IPS DF 6.9 (cell line): Measurements from ENCODE around the gene MIER2.

Source experiments
- DNase-seq: peaks from one replicate; pipeline ENCODE4 v3.0.0-alpha.2; 2013; ENCODE audit warnings: low read depth, low spot score
- H3K27ac ChIP-seq: one replicate; pipeline ENCODE4 v1.5.1; 2013; ENCODE audit warnings: low read length, control low read depth
- H3K27me3 ChIP-seq: 2 replicates; pipeline ENCODE4 v1.6.1; 2013; ENCODE audit warnings: mild to moderate bottlenecking, low read length; ENCODE audit not compliant: control insufficient read depth, insufficient read depth
- H3K36me3 ChIP-seq: 2 replicates; pipeline ENCODE4 v1.6.1; 2013; ENCODE audit warnings: low read length; ENCODE audit not compliant: control insufficient read depth, insufficient read depth
- H3K4me1 ChIP-seq: 2 replicates; pipeline ENCODE4 v1.6.1; 2013; ENCODE audit warnings: low read length; ENCODE audit not compliant: control insufficient read depth, insufficient read depth
- H3K4me3 ChIP-seq: 2 replicates; pipeline ENCODE4 v1.5.1; 2013; ENCODE audit warnings: mild to moderate bottlenecking, low read length
- H3K9me3 ChIP-seq: 2 replicates; pipeline ENCODE4 v1.6.1; 2013; ENCODE audit warnings: low read length, inconsistent platforms; ENCODE audit not compliant: control insufficient read depth, insufficient read depth
- WGBS: extraction: QIAGEN DNeasy Blood & Tissue Kit; methylation state at CpG from one replicate; pipeline ENCODE4 v1.1.7; 2013; ENCODE audit warnings: mixed read lengths, missing lambda C conversion rate; ENCODE audit not compliant: insufficient read length, insufficient coverage; 5-methylcytosine and 5-hydroxymethylcytosine counted together

The MIER2 gene

DNA sequence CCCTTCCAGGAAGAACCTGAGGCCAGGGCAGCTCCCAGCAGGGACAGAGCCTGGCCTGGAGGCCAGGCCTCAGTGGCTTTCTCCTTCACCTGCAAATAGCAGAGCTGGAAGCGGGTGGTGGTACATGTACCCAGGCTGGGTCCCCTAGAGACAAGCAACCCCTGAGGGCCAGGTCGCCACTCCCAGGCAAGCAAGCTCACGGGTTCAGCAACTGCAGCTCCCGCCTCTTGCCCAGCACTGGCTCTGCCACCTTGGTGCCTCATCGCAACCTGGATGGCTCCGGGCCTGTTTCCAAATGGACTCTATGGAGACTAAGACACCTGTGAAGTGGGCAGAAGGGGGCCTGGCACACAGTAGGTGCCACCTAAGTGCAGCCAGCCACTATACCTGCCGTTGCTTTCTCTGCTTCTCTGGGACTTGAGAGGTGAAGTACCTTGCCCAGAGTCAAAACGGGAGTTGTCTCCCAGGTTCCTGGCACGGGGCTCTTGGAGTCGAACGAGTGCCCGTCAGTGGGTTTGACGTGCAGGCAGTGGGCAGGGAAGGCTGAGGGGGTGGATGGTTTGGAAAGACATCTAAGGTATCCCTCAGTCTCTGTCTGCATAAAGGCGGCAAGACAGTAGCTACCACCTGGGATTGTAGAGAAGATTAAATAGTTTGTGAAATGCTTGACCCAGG is 51.0 kb downstream of the MIER2 start:
- Histone ChIP-seq H3K36me3 (no peaks in the 10 kb centered on the region), H3K27ac (no peak overlapping the region), H3K27me3 (no peaks in the 10 kb centered on the region; the same call in 1 of the 2 replicates), H3K9me3 (no peaks in the 10 kb centered on the region), H3K4me1 (peaks cover 7% of the 10 kb centered on the region), H3K4me3 (no peak overlapping the region)
- no CpG with 5 or more reads among the region's 14 CpGs for WGBS
- DNase-seq = no peak

DNA sequence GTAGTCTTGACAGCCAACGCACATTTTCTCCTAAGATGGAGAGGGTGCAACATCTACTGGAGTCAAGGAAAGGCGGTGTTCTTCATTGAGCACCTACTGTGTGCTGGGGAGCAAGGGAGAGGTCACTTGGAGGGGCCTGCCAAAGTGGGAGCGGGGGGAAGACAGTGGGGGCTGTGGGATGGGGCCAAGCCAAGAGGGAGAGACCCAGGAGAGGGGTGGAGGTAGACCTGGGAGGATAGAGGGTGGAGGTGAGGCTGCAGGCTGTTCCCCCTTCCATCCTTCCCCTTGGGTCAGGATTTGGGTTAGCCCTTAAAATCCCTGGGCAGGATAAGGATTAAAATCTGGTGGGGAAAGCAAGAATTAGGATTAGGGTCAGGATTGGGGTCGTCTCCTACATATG is 51.6 kb downstream of the MIER2 start:
- no CpG with 5 or more reads among the region's 4 CpGs for WGBS
- no peak for DNase-seq
- H3K27me3 ChIP-seq = no peaks in the 10 kb centered on the region; the same call in 1 of the 2 replicates

DNA sequence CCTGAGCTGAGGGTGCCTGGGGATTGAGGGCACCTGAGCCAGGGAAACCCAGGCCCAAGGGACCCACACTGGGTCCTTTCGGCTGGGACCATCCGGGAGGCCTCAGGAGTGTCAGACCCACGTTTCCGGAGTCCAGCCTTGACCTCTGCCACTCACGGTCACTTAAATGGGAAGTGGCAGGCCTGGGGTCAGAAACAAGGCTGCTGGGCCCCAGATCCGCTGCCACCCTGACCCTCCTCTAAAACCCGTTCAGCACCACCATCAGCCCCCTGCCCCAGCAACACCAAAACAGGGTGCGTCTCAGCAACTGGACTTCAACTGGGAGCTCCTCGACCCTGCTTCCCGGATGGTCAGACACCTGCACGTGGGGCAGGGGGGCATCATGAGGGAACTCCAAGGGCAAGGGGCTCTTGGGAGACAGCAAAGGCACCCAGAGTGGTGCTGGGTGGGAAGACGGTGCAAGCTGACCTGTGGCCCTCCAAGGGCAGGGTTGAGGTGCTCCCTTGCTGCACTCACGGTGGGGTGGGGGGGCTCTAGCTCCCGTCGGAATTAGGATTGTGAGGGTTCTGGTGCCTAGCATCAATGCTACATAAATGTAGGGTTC is 52.2 kb downstream of the MIER2 start:
- Histone ChIP-seq H3K36me3 (no peaks in the 10 kb centered on the region), H3K4me3 (no peak overlapping the region), H3K9me3 (no peaks in the 10 kb centered on the region), H3K4me1 (peaks cover 10% of the 10 kb centered on the region), H3K27me3 (no peaks in the 10 kb centered on the region; the same call in 1 of the 2 replicates), H3K27ac (no peak overlapping the region)
- no peak for DNase-seq
- no CpG with 5 or more reads among the region's 15 CpGs for WGBS

More for the DNA sequence above, 51.6 kb downstream of the MIER2 start:
- Histone ChIP-seq H3K36me3 (no peaks in the 10 kb centered on the region), H3K9me3 (no peaks in the 10 kb centered on the region), H3K4me1 (peaks cover 10% of the 10 kb centered on the region), H3K27ac (no peak overlapping the region), H3K4me3 (no peak overlapping the region)

GRCh38 chr19:291561-292280 is 52.9 kb downstream of the MIER2 start:
- no peaks in the 10 kb centered on the region; the same call in 1 of the 2 replicates for H3K27me3 ChIP-seq
- H3K4me1 ChIP-seq = peaks cover 10% of the 10 kb centered on the region
- no CpG with 5 or more reads among the region's 71 CpGs for WGBS
- DNase-seq = no peak
- H3K36me3 ChIP-seq = no peaks in the 10 kb centered on the region
- no peak overlapping the region for H3K4me3 ChIP-seq
- H3K9me3 ChIP-seq = no peaks in the 10 kb centered on the region
- no peak overlapping the region for H3K27ac ChIP-seq

- Histone ChIP-seq H3K4me3 (peak within 1 kb of the TSS; percentile 66; the same call in 1 of the 2 replicates), H3K4me1 (peaks cover 9% of the 10 kb centered on the region), H3K9me3 (no peaks in the 10 kb centered on the region), H3K27ac (no peak within 1 kb of the TSS), H3K27me3 (no peaks in the 10 kb centered on the region; the same call in 1 of the 2 replicates), H3K36me3 (no peaks in the 10 kb centered on the region)
- DNase-seq = no peak
- no CpG with 5 or more reads among the region's 60 CpGs for WGBS
Measured at GRCh38 chr19:291006-291521, 53.5 kb downstream of the MIER2 start, which contains the start of gene PLPP2. PLPP2 (minus strand) TSS chr19:291403; CDS start chr19:291336, 67 bp downstream.

DNA sequence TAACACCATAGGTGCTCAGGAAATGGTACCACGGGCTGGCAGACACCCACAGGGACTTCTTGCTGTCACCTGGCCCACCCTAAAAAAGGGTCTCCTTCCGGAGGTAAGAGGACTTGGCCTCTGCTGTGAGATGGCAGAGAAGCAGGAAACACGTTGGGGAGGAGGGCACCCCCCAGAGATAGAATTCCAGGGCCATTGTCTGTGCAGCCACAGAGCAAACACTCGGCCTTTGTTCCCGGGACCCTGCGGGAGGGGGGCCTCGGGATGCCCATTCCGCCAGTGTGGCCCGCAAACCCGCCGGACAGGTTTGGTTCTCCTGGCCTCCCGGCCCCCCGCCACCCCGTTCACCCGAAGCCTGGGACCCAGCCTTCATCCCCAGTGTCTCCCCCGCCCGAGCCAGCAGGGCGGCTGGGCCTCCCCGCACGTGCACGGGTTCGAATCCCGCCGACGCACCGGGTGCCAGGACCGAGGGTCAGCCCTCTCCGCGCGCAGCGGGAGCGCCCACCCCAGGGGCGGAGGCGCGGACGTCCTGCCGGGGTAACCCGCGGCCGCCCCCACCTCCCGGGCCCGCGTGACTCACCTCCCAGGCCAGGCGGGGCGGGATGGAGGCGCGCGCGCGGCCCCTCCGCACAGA is 54.1 kb downstream of the MIER2 start:
- no peak overlapping the region for H3K27ac ChIP-seq
- DNase-seq = peak; percentile 80
- no CpG with 5 or more reads among the region's 51 CpGs for WGBS

DNA sequence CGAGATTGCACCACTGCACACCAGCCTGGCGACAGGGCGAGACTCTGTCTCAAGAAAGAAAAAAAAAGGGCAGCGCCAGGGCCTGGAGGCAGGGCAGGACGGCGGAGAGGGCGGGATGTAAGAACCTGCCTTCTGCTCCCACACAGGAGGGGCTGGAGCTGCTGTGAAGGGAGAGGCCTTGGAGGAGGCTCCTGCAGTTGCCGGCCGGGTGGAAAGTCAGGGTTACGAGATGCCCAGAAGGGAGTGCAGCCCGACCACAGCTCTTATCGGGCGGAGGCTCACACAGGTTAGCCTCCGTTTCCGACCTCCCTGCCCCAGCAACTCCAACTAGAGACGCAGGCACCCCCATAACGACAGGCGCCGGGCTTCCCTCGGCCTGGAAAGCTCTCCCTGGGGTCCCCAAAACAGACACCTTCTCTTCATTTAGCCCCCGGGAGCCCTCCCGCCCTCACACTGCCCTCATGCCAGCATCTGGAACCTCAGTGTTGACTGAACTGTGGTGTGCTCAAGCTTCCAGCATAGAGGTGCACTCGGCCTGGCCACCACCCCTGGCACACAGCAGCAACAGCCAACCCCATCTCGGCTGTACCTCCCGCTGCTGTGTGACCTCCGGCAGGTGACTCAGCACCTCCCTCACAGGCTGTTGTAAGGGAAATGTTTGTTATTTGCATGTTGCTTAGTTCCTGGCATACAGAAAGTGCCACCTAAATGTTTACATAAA is 54.8 kb downstream of the MIER2 start:
- Histone ChIP-seq H3K36me3 (no peaks in the 10 kb centered on the region), H3K4me1 (peaks cover 7% of the 10 kb centered on the region), H3K4me3 (peak overlapping the region; percentile 0; the same call in 1 of the 2 replicates), H3K27ac (no peak overlapping the region), H3K9me3 (no peaks in the 10 kb centered on the region), H3K27me3 (no peaks in the 10 kb centered on the region; the same call in 1 of the 2 replicates)
- DNase-seq = no peak
- WGBS = no CpG with 5 or more reads among the region's 26 CpGs

More for the DNA sequence above, 54.1 kb downstream of the MIER2 start:
- Histone ChIP-seq H3K4me3 (peak overlapping the region; percentile 66; the same call in 1 of the 2 replicates), H3K36me3 (no peaks in the 10 kb centered on the region), H3K27me3 (no peaks in the 10 kb centered on the region; the same call in 1 of the 2 replicates), H3K9me3 (no peaks in the 10 kb centered on the region), H3K4me1 (peaks cover 7% of the 10 kb centered on the region)

DNA sequence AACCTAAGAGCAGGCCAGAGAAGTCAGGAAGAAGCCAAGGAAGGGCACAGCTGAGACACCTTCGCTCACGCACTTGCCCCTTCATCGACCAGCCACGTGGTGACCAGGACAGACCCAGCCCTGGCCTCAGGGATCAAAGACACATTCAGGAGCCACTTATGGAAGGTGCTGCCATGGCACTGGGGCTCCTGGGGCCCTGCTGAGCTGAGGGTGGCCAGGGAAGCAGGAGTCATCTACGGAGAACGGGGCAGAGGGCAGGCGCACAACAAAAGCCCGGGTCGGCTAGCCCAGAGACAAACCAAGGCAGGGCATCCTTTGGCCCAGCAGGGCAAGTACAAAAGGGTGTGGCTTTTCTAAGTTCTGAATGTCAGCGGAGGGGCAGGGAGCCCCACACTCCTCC is 55.7 kb downstream of the MIER2 start:
- Histone ChIP-seq H3K4me1 (peaks cover 7% of the 10 kb centered on the region), H3K4me3 (no peak overlapping the region), H3K9me3 (no peaks in the 10 kb centered on the region), H3K27ac (no peak overlapping the region), H3K36me3 (no peaks in the 10 kb centered on the region), H3K27me3 (no peaks in the 10 kb centered on the region; the same call in 1 of the 2 replicates)
- DNase-seq = no peak
- WGBS = no CpG with 5 or more reads among the region's 10 CpGs

- H3K27me3 ChIP-seq = no peaks in the 10 kb centered on the region
- H3K36me3 ChIP-seq = 0 out of 2 replicates have a peak, but pooled peaks cover 3% of the 10 kb centered on the region
- H3K4me1 ChIP-seq = peaks cover 7% of the 10 kb centered on the region
- no peaks in the 10 kb centered on the region for H3K9me3 ChIP-seq
- no peak overlapping the region for H3K27ac ChIP-seq
- no peak for DNase-seq
- WGBS = no CpG with 5 or more reads among the region's 19 CpGs
- no peak overlapping the region for H3K4me3 ChIP-seq
Measured at GRCh38 chr19:287381-287871, 57.2 kb downstream of the MIER2 start.
